ENCODE results near the gene CFAP77. TPM values are rescaled to one million over a fixed set of nuclear protein-coding genes. Genes with fewer than 3 reads are reported as not detected.

The CFAP77 gene
- total and polyA plus RNA-seq, 2 of the 8 experiments (the other 6 are each of a cell fraction or from before 2014, with no cell fraction given) = 0.63 to 0.97 TPM

- TF ChIP-seq ATF2 (IDR thresholded peaks at IDR 0.05; ENCODE audit: low read length) (no peak), JUND (IDR thresholded peaks at IDR 0.05; ENCODE audit: low read length) (no peak), HDAC2 (IDR thresholded peaks at IDR 0.05; ENCODE audit: borderline replicate concordance in 1 of 2, low read depth in 2 of 2, low read length in 2 of 2) (no peak), ZNF274 (IDR thresholded peaks at IDR 0.05; ENCODE audit: borderline replicate concordance, extremely low read depth, low read length) (no peak)
Measured at GRCh38 chr9:132502480-132502879, 92.5 kb downstream of the CFAP77 start (continued).

Measured in H1 (cell line).